NCI-H748 (cell line): ENCODE data around the gene ZFAND6.
"Not testable (repeated sequence)": the region's sequence is repeated elsewhere in the genome, so short reads cannot be mapped to it uniquely, and the experiment has no call there.

Experiments used
- DNase-seq: peaks from one replicate; lab custom pipeline; 2025; ENCODE audit not compliant: unreplicated experiment; lab: John Stamatoyannopoulos, UW

The ZFAND6 gene

DNA sequence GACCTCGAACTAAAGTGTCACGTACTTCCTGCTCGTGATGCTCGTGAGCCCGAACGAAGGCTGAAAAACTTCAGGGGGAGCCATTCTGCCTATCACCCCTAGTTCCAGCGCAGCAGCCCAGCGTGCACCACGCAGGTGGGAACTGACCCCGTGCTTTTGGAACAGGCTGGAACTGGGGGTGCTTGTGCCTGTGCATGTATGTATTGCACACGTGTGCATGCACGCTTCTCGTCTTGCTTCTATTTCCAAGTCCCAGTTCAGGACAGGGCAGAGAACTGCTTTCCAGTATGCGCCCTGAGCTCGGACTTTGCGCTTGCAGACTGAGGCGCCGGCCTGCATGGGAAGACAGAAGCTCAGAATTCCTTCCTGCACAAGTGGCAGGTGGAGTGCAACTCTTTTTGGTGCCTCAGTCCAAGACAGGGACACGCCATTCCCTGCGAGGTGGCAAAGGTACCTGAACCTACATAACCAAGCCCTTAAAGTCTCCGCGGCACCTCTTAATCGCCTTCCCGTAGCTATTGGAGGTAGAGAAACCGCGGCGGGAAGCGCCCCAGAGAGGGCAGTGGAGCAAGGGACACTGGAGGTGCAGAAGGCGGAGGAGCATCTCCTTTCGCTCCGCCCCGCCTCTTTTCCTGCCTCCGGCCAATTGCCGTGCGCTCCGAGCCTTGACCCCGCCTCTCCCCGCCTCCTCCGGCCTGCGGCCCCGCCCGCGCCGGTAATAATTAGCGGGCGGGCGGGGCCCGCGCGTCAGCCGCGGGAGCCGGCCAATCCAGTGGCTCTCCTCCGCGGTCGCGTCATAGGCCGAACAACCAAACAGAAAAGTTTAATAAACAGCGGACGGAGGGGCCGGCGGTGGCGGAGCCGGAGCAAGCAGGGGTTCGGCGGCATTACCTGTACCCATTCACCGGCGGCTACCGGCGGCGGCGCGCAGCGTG is at the start of gene ZFAND6:
TSS of gene ZFAND6 (plus strand) at position 826 of the 935 bp plus-strand sequence. CDS start 60,669 bp downstream, outside the sequence.
- DNase-seq = peak; percentile 94

DNA sequence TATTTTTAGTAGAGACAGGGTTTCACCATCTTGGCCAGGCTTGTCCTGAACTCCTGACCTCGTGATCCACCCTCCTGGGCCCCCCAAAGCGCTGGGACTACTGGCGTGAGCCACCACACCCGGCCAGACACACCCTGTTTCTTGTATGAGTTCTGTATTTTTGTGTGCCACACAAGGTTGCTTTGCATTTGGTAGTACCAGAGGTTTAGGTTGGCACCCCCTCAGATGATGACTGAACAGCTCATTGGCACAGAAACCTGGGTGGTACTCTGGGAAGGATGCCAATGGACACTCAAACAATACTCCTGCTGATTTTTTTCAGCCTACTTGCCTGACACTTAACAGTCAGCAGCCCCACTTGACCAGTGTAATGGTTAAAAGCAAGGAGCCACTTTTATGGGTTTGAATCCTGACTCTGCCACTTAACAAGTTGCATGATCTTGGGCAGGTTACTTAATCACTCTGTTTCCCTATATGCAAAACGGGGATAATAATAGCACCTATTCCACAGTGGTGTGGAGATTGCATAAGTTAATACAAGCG is 49.3 kb upstream of the ZFAND6 start:
- DNase-seq = no peak

DNA sequence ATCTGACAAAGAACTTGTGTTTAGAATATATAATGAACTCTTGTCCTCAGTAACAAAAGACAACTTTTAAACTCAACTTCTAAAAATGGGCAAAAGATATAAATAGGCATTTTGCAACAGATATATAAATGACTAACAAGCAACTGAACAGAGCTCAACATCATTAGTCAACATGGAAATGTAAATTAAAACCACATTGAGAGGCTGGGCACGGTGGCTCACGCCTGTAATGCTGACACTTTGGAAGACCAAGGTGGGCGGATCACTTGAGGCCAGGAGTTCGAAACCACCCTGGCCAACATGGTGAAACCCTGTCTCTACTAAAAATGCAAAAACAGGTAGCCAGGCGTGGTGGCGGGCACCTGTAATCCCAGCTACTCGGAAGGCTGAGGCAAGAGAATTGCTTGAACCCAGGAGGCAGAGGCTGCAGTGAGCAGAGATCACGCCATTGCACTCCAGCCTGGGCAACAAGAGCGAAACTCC is 48.4 kb upstream of the ZFAND6 start:
- not testable (repeated sequence) for DNase-seq

DNA sequence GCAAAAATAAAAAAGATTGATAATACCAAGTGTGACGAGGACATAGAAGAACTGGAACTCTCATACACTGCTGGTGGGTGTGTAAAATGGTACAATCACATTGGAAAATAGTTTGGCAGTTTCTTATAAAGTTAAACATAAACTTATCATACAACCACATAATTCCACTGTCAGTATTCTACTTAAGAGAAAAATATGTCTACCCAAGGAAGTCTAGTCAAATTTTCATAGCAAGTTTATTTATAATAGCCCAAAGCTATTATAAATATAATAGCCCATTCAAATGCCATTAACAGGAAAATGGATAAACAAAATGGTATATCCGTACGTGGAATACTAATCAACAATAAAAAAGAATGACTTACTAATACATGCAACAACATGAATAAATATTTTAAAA is 47.9 kb upstream of the ZFAND6 start:
- DNase-seq = no peak

DNA sequence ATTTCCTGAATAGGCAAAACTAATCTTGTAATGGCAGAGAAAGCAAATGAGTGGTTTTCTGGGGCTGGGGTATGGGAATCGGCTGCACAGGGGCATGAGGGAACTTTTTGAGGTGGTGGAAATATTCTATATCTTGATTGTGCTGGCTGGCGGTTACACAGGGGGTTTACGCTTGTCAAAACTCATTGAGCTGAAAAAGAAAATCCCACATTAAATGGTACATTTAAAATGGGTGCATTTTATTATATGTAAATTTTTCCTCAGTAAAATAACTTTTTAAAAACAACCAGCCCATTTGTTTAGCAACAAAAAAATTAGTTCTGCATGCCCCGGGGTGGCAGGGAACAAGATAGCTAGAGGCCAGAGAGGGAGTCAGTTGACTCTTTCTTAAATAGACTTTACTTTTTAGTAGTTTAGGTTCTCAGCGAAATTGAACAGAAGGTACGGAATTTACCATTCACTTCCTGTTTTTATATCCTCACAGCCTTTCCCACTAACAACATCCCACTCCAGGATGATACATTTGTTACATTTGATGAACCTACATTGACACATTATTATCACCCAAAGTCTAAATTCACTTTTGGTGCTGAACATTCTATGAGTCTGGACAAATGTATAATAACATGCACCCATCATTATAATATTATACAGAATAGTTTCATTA is 47.3 kb upstream of the ZFAND6 start:
- DNase-seq = no peak

DNA sequence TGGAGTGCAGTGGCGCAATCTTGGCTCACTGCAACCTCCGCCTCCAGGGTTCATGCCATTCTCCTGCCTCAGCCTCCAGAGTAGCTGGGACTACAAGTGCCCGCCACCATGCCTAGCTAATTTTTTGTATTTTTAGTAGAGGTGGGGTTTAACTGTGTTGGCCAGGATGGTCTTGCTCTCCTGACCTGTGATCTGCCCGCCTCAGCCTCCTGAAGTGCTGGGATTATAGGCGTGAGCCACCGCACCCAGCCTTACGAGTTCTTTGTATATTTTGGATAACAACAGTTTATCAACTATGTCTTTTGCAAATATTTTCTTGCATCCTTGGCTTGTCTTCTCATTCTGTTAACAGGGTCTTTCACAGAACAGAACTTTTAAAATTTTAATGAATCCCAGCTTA is 45.3 kb upstream of the ZFAND6 start:
- not testable (repeated sequence) for DNase-seq

DNA sequence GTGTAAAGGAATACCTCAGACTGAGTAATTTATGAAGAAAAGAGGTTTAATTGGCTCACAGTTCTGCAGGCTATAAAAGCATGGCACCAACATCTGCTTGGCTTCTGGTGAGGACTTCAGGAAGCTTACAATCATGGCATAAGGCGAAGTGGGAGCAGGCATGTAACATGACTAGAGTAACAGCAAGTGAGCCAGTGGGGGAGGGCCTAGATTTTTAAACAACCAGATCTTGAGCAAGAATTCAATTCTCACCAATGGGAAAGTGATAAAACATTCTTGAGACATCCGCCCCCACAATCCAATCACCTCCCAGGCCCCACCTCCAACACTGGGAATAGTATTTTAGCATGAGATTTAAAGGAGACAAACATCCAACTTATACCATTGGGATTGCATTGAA is 44.3 kb upstream of the ZFAND6 start:
- DNase-seq = no peak

DNA sequence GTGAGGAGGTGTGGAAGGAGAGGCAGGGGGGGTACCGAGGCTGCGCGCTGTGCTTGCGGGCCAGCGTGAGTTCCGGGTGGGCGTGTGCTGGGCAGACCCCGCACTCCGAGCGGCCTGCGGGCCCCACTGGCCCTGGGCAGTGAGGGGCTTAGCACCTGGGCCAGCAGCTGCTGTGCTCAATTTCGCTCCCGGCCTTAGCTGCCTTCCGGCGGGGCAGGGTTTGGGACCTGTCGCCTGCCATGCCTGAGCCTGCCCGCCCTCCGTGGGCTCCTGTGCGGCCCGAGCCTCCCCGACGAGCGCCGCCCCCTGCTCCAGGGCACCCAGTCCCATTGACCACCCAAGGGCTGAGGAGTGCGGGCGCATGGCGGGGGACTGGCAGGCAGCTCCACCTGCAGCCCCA is 43.0 kb upstream of the ZFAND6 start:
- not testable (repeated sequence) for DNase-seq

DNA sequence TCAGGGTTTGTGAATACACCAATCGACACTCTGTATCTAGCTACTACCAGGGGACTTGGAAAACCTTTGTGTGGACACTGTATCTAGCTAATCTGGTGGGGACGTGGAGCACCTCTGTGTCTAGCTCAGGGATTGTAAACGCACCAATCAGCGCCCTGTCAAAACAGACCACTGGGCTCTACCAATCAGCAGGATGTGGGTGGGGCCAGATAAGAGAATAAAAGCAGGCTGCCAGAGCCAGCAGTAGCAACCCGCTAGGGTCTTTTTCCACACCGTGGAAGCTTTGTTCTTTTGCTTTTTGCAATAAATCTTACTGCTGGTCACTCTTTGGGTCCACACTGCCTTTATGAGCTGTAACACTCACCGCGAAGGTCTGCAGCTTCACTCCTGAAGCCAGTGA is 42.3 kb upstream of the ZFAND6 start:
- not testable (repeated sequence) for DNase-seq

DNA sequence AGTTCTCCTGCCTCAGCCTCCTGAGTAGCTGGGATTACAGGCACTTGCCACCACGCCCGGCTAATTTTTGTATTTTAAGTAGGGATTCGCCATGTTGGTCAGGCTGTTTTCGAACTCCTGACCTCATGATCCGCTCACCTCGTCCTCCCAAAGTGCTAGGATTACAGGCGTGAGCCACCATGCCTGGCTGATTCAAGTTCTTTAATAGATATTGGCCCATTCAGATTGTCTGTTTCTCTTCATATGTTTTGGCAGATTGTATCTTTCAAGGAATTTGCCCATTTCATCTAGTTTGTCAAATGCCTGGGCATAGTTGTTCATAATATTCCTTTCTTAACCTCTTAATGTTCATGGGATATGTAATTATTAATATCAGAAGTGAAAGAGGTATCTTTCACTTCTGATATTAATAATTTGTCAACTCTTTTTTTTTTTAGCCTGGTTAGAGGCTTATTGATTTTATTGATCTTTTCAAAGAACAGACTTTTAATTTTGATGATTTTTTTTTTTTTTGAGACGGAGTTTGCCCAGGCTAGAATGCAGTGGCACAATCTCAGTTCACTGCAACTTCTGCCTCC is 40.2 kb upstream of the ZFAND6 start:
- no peak for DNase-seq

DNA sequence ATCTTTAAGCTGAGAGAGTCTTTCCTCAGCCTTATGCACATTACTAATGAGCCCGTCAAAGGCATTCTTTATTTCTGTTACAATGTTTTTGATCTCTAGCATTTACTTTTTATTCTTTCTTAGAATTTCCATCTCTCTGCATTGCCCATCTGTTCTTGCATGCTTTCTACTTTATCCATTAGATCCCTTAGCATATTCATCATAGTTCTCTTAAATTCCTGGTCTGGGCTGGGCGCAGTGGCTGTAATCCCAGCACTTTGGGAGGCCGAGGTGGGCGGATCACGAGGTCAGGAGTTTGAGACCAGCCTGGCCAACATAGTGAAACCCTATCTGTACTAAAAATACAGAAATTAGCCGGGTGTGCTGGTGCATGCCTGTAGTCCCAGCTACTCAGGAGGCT is 39.3 kb upstream of the ZFAND6 start:
- not testable (repeated sequence) for DNase-seq

DNA sequence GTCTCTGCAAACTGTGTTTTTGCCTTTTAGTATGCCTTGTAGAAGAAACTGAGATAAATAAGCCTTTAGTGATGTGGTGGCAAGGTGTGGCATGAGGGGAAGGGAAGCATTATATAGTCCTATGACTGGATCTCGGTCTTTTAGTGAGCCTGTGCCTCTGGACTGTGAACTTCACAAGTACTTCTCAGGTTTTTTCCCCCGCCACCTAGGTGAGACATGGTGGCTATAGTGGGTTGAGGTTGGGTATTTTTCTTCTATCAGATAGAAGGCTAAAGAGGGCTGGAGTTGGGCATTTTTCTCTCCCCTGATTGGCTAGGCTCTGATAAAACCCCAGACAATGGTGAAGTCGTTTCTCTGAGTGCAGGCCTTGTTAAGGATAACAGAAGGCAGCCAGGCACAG is 38.7 kb upstream of the ZFAND6 start:
- DNase-seq = no peak

DNA sequence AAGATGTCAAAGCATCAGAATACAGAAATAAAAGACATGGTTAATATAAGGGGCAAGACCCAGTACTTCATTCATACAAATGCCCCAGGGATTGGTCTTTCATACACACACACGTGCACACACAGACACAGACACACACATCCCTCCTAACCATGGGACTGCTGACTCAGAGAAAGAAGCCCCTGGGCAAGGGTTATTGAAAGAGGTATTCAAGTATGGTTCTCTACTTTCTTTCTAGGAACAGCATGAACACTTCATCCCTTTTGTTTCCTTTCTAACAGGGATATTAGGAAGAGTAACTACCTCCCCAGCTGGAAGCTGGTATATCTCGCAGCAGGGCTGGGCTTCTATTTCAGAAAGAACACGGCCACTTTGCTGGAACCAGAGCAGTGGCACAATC is 33.2 kb upstream of the ZFAND6 start:
- DNase-seq = no peak

DNA sequence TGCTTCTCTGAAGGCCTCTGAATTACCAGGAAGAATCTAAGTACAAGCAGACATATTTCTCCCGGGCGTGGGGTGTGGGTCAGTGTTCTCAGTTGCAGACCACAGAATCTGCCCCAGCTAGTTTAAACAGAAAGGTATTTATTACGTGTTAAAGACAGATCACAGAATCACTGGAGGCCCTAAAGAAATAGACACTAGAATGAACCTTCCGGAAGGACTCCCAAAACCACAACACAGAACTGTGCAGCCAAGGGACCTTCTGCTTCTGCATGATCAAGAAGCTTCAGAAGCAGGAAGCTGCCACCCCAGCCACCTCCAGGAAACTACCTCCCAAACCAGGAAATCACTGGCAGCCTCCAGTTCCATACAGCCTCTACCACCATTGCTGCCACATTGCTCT is 32.7 kb upstream of the ZFAND6 start:
- DNase-seq = no peak

DNA sequence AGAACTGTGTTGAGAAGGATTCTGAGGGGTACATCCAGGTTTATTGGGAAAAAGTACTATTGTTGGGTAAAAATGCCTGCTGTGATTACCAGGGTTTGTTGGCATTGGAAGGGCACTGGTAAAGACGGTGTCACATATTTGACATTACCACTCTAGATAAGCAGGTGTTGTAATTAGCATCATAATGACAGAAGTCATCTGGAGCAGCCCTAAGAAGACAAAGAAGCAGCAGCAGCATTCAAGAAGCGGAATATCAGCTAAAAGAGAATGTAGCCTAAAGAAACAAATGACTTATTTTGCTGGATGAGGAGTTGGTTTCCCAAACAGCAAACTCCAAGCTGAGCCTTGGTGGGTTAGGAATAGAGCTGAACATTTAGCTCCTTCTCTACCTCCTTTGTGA is 30.5 kb upstream of the ZFAND6 start:
- no peak for DNase-seq

DNA sequence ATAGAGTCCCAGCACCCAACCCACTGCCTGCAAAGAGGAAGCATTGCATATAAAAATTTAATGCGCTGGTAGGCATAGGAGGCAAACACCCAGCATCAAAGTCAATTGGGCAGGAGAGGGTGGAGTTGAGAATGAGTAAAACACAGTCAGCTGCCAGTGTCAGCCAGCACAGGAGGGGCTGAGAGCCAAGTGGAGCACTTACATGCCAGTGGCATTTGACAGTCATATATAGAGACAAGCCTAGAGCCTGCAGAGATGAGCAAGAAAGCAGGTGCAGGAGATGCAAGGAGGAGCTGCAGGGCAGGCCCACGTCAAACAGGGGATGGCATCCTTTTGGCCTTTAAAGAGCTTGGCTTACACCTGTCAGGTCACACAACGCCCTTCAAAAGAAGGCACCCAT is 27.6 kb upstream of the ZFAND6 start:
- peak; percentile 79 for DNase-seq

DNA sequence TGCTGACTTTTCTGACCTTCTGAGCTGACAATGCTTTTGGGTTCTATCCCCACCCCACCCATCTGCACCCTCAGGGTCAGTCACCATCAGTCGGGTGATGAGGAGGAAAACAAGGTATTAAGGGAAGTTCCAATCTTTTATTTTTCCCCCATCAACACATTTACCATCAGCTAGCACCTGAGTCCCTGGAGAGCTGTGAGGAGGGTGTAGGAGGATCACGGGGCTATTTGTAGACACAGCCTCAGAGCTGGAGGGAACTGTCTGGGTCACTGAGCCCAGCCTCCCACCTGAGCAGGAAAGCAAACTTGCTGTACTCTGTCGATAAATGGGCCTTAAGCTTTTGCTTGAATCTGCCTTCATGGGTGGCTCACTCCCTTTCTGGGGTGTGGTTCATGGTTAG is 24.8 kb upstream of the ZFAND6 start:
- DNase-seq = no peak

DNA sequence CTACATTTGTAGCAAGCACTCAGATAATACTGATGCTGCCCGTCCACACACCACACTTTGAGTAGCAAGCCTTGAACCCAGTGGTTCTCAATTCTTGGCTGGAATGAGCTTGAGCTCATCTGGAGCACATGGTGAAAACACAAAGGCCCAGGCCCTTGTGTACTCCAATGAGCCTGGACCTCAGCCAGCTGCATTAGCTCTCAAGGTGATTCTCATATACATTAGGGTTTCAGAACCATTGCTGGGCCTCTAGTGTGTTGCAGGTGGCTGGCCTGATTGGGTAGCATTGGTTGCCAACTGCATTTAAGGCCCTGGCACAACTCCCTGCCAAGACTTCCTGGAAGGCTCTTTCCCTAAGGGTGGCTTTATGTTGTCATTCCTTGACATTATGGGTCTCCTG is 23.4 kb upstream of the ZFAND6 start:
- peak; percentile 16 for DNase-seq

DNA sequence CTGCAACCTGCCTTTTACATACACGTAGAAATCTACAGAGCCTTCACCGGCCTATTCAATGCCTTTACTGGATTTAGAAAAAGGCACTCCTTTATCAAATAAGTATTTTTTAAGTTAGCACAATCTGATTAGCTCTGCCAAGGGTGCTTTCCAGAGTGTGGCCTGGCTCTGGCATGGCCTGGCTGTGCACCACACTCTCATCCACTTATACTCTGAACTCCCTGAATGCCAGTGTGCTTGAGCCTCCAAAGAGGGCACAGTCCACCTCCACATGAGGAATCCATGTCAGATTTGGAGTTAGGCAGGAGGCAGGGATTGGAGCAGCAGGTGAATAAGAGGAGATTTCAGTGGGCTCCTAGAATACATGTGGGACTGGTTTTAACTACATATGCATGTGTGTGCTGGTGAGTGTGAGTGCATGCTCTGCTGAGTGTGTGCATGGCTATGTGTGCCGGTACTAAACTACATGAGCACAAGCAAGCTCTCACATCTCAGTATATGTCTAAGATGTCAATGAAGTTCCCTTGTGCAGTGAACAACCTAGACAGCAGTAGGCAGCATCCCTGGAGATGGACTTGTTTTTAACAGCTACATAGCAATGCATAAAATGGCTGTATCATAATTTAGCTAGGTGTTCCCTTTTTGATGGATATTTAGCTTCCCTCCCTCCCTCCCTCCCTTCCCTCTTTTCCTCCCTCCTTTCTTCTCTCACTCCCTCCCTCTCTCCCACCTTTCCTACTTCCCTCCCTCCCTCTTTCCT is 17.8 kb upstream of the ZFAND6 start:
- no peak for DNase-seq

DNA sequence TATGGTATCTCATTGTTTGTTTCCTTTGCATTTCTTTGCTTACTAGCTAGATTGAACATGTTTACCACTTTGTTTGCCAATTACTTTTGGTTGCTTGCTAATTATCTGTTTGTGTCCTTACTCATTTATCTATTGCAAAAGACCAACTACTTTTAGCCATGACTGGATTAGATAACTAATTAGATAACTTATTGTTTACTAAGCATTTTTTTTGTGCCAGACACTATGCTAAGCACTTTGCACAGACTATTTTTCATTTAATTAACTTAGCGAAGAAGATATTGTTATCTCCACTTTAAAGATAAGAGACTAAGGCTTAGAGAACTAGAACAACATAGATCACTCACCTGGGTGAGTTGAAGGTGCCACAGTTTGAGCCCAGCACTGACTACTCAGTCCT is 16.9 kb upstream of the ZFAND6 start:
- DNase-seq = no peak

DNA sequence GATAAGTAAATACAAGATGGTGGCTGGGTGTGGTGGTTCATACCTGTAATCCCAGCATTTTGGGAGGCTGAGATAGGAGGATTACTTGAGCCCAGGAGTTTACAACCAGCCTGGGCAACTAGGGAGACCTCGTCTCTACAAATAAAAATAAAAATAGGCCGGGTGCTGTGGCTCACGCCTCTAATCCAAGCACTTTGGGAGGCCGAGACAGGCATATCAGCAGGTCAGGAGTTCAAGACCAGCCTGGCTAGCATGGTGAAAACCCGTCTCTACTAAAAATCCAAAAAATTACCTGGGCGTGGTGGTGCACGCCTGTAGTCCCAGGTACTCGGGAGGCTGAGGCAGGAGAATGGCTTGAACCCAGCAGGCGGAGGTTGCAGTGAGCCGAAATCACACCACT is 14.3 kb upstream of the ZFAND6 start:
- DNase-seq = not testable (repeated sequence)
